Heart right ventricle (tissue), 16 donors: ENCODE measurements around the gene INPP5A. TPM values are rescaled to one million over a fixed set of nuclear protein-coding genes. Genes with fewer than 3 reads are reported as not detected.

ENCODE experiments used
- ATAC-seq, 8 donors: fragments of 200-7000 bp; cut with Tn5 transposase; one replicate each; pipeline ENCODE4 v1.9.1; 2020; ENCODE audit warnings: mild to moderate bottlenecking in 8 of 8, moderate library complexity in 8 of 8, moderate number of reproducible peaks in 1 of 8
- DNase-seq, 2 donors: peaks; one replicate each; pipeline ENCODE4 v3.0.0-alpha.2; 2020
- H3K27ac ChIP-seq, 10 donors: fragments of 200-600 bp; sonication (generic) in 2 of 10; one replicate each; pipeline versions ENCODE4 v1.5.0 to v1.8.0; 2020 to 2022; ENCODE audit warnings: mild to moderate bottlenecking in 3 of 10
- H3K27me3 ChIP-seq, 7 donors: fragments of 200-600 bp; one replicate each; pipeline ENCODE4 v1.8.0; 2021 to 2022; ENCODE audit warnings: mild to moderate bottlenecking in 2 of 7
- H3K36me3 ChIP-seq, 9 donors: fragments of 200-600 bp; sonication (generic) in 1 of 9; one replicate each; pipeline versions ENCODE4 v1.5.0 to v1.8.0; 2020 to 2022; ENCODE audit warnings: mild to moderate bottlenecking in 2 of 9
- H3K4me1 ChIP-seq, 9 donors: fragments of 200-600 bp; sonication (generic) in 1 of 9; one replicate each; pipeline versions ENCODE4 v1.5.0 to v1.8.0; 2020 to 2022; ENCODE audit warnings: mild to moderate bottlenecking in 4 of 9
- H3K4me3 ChIP-seq, 10 donors: fragments of 200-600 bp; sonication (generic) in 2 of 10; one replicate each; pipeline versions ENCODE4 v1.5.0 to v1.8.0; 2020 to 2022; ENCODE audit warnings: mild to moderate bottlenecking in 7 of 10, moderate library complexity in 2 of 10
- H3K9me3 ChIP-seq, 11 donors: fragments of 200-600 bp in 10 of 11; sonication (generic) in 2 of 11; one replicate each; pipeline versions ENCODE4 v1.5.0 to v1.8.0; 2013 to 2022; ENCODE audit warnings: mild to moderate bottlenecking in 2 of 11, control low read depth in 1 of 11, moderate library complexity in 1 of 11
- WGBS, 2 donors: extraction: QIAGEN DNeasy Blood & Tissue Kit; methylation state at CpG; one replicate each; pipeline ENCODE4 v1.1.7; 2013; ENCODE audit warnings: inconsistent platforms in 1 of 2; 5-methylcytosine and 5-hydroxymethylcytosine counted together
- intact Hi-C, 10 donors: fragments of 100-400 bp; cut with DNase I; formaldehyde crosslinking; loops; one replicate each; pipeline versions ENCODE4 v1.11.1 to v1.14.2; 2022
- polyA plus RNA-seq, 2 donors: library from polyadenylated mRNA; stranded (reverse); fragments of 200-250 nt; gene quantifications; one replicate each; pipeline ENCODE4 v1.2.3, GENCODE V29; 2013
- total RNA-seq, 10 donors: library from RNA; stranded (reverse); fragmentation: NEBNext Ultra II Directional in 3 of 10; extraction: Animal tissue kit (Norgen Biotek cat#: 25700) in 3 of 10; gene quantifications; one replicate each; pipeline versions ENCODE4 v1.2.1 to v1.2.4, GENCODE V29; 2021 to 2023
- TF ChIP-seq, protein P1 (sequence below), 9 donors: fragments of 200-600 bp; sonication (generic) in 2 of 9; IDR thresholded peaks; one replicate each; pipeline versions ENCODE4 v1.5.0 to v1.8.0; 2021 to 2022; ENCODE audit warnings: antibody characterized with exemption in 9 of 9, mild to moderate bottlenecking in 5 of 9, moderate library complexity in 1 of 9
- donor health status: Arrhythmogenic right ventricular cardiomyopathy.
- donor health status: ischemic (EF 13 %, LVEDD 7.1; RV severe dilation, severe dysfunction).
- donor health status: healthy with polysubstance abuse.
- donor health status: DM: no; HTN: yes; CAD: no.
- donor health status: DM: no; HTN: no; CAD: no.
- donor health status: ischemic (EF 25% LVEDD 6.9; RV normal size, moderate dysfunction).
- donor health status: ischemic (EF 25% LVEDD 5.7; RV mildly dilated, moderate dysfunction).
- donor health status: healthy.
- donor health status: DM: yes; HTN: yes; CAD: no.
- donor health status: Ischemic cardiomyopathy.
- donor health status: ischemic (EF 35%, LVEDD 5.7; RV mildly dilated, moderate dysfunction).
- donor health status: nonischemic (EF 11% LVEDD 7.7; RV severe dilation, severe dysfunction).
- donor health status: DM: yes; HTN: yes; CAD: no.
- donor health status: PGD.
- donor health status: ischemic (EF 29% LVEDD 5.4; RV normal size, mild dysfunction).
- donor health status: nonischemic (EF 23%, LVEDD 6.1; RV moderate dilation, normal function).

Gene INPP5A
- total and polyA plus RNA-seq, 12 donors = 30.4 to 122 (median 106) TPM

DNA sequence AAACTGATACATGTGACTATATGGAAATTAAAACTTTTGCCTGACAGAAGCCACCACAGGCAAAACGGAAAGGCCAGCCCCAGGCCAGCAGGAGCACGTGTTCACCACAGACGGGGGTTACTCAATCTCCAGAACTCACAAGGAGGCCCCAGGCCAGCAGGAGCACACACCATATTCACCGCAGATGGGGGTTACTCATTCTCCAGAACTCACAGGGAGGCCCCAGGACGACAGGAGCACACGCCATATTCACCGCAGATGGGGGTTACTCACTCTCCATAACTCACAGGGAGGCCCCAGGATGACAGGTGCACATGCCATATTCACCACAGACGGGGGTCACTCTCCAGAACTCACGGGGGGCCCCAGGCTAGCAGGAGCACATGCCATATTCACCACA lies 186.9 kb downstream of the INPP5A start:
- Histone ChIP-seq H3K4me3 (no peak overlapping the region), H3K4me1 (peaks cover 0 to 17% (median 0%) of the 10 kb centered on the region in 9 donors), H3K27me3 (no peaks in the 10 kb centered on the region), H3K36me3 (peaks cover 0 to 48% (median 3%) of the 10 kb centered on the region in 9 donors), H3K27ac (no peak overlapping the region), H3K9me3 (no peaks in the 10 kb centered on the region)
- TF ChIP-seq, protein P1, sequence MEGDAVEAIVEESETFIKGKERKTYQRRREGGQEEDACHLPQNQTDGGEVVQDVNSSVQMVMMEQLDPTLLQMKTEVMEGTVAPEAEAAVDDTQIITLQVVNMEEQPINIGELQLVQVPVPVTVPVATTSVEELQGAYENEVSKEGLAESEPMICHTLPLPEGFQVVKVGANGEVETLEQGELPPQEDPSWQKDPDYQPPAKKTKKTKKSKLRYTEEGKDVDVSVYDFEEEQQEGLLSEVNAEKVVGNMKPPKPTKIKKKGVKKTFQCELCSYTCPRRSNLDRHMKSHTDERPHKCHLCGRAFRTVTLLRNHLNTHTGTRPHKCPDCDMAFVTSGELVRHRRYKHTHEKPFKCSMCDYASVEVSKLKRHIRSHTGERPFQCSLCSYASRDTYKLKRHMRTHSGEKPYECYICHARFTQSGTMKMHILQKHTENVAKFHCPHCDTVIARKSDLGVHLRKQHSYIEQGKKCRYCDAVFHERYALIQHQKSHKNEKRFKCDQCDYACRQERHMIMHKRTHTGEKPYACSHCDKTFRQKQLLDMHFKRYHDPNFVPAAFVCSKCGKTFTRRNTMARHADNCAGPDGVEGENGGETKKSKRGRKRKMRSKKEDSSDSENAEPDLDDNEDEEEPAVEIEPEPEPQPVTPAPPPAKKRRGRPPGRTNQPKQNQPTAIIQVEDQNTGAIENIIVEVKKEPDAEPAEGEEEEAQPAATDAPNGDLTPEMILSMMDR (IDR thresholded peaks at IDR 0.05) = no peak
- intact Hi-C loops = no loop called here
- 94 to 96% methylated on average over 9 of the region's 9 CpGs for WGBS, 2 donors
- ATAC-seq (no peak), DNase-seq (no peak)

DNA sequence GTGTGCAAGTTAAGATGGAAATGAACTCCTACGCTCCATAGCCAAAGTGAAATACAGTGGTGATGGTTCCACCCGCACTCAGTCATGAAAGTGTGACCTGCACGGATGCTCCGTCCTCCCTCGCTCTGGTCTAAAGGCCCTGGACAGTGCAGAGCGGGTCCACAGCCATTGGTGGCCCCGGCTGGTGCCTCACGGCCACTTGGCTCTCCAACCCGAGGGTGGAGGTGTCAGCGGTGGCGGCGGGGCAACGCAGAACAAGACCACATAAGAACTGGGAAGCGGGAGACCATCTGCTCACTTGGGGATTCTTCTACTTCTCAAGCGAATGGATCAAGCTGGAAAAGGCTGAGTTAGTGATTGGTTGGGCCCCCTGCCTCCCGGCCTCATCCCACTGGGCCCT lies 187.6 kb downstream of the INPP5A start:
- H3K4me3 ChIP-seq = no peak overlapping the region
- no peaks in the 10 kb centered on the region for H3K9me3 ChIP-seq
- H3K4me1 ChIP-seq = peaks cover 0 to 17% (median 0%) of the 10 kb centered on the region in 9 donors
- peaks cover 0 to 55% (median 3%) of the 10 kb centered on the region in 9 donors for H3K36me3 ChIP-seq
- DNase-seq = no peak
- TF ChIP-seq, protein P1 (IDR thresholded peaks at IDR 0.05) = no peak
- 96% methylated on average over 16 of the region's 16 CpGs for WGBS, 2 donors
- intact Hi-C loops = no loop called here
- H3K27me3 ChIP-seq = no peaks in the 10 kb centered on the region
- no peak overlapping the region for H3K27ac ChIP-seq
- ATAC-seq = no peak

DNA sequence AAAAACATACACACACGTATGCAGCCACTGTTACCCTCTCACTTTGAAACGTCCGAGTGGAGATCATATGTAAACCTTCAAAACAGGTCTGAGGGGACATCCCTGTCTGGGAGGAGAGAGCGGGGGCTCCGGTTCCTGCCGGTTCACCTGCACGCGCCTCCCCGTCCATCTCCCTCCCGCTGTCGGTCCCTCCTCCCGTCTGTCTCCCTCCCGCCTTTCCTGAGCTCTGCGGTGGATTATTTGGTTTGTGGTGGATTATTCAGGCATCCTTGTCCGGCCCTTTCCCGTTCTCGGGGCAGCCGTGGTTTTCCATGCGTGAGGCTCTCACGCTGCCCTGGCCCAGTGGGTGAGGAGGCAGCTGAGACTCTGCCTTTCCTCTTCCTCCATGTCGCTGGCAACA lies 188.6 kb downstream of the INPP5A start:
- no peak overlapping the region for H3K27ac ChIP-seq
- intact Hi-C loops = no loop called here
- H3K27me3 ChIP-seq = no peaks in the 10 kb centered on the region
- 95 to 97% methylated on average over 21 of the region's 21 CpGs for WGBS, 2 donors
- ATAC-seq (no peak), DNase-seq (no peak)
- H3K4me1 ChIP-seq = peaks cover 0 to 17% (median 0%) of the 10 kb centered on the region in 9 donors
- H3K4me3 ChIP-seq = no peak overlapping the region
- H3K9me3 ChIP-seq = no peaks in the 10 kb centered on the region
- TF ChIP-seq, protein P1 (IDR thresholded peaks at IDR 0.05) = no peak
- H3K36me3 ChIP-seq = peaks cover 0 to 65% (median 3%) of the 10 kb centered on the region in 9 donors

DNA sequence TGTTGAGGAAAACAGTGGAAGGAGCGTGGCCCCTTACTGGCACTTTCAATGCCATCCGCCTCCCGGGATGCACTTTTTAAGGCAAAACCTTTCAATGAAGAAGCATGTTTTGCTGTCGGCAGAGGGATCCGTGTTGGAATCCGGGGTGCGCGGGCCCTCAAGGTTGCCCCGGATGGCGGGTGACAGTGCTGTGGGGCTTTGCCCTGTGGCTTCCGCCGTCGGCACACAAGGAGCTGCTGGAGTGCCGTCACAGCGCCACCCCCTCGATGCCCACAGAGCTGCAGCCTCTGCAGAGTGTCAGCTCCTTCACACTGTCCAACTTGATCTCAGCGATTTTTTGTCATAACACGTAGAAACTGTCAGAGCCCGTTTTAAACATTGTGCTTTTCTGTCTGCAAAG lies 189.4 kb downstream of the INPP5A start:
- WGBS, 2 donors = 94 to 96% methylated on average over 19 of the region's 19 CpGs
- H3K4me1 ChIP-seq = peaks cover 0 to 13% (median 0%) of the 10 kb centered on the region in 9 donors
- no peak overlapping the region for H3K4me3 ChIP-seq
- no peaks in the 10 kb centered on the region for H3K27me3 ChIP-seq
- no peak overlapping the region for H3K27ac ChIP-seq
- no peak for ATAC-seq
- TF ChIP-seq, protein P1 (IDR thresholded peaks at IDR 0.05) = no peak
- H3K9me3 ChIP-seq = no peaks in the 10 kb centered on the region
- H3K36me3 ChIP-seq = peaks cover 0 to 69% (median 3%) of the 10 kb centered on the region in 9 donors
- intact Hi-C loops = no loop called here
- no peak for DNase-seq
